Measurements from ENCODE around the gene SPAG16.
"Not testable (repeated sequence)": the region's sequence is repeated elsewhere in the genome, so short reads cannot be mapped to it uniquely, and the experiment has no call there.

SPAG16 gene

DNA sequence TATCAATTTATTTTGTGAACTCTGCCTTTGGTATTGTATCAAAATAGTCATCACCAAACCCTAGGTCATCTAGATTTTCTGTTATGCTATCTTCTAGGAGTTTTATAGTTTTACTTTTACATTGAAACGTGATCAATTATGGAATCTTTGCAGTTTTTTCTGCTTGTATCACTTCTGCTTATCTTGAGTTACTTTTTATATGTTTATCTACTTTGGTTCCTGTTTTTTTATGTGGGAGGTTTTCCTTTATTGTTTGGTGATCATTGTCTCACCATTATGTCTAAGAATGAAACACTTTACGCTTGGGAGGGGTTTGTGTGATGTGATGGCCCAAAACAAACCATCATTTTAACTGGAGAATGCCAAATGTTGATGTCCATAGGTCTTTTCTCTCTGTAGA is 261.2 kb downstream of the SPAG16 start:
- no peak for DNase-seq (ENCODE audit: low read depth in 2 of 2)

GRCh38 chr2:213545964-213546475 is 261.8 kb downstream of the SPAG16 start:
- DNase-seq (ENCODE audit: low read depth in 2 of 2), result no peak

- DNase-seq (ENCODE audit: low read depth in 2 of 2), result no peak
Measured at GRCh38 chr2:213551526-213551925, 267.3 kb downstream of the SPAG16 start.

GRCh38 chr2:213559053-213559452 is 274.8 kb downstream of the SPAG16 start:
- no peak for DNase-seq (ENCODE audit: low read depth in 2 of 2)

DNA sequence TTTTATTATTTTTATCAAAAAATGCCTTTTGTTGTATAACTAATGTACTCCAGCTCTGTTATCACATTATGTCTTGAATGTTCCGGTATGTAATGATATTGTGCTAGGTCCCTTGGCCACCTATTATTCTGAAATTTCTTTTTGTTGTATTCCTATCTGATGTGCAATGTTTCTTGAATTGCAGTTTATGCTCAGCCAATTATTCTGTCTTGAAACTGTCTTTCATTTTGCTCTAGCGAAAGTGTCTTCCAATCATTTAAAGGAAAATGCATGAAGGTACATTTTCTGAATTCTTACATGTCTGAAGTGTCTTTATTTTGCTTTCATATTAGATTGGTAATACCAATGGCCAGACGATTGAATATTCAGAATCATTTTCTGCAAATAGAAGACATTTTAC is 277.5 kb downstream of the SPAG16 start:
- no peak for DNase-seq (ENCODE audit: low read depth in 2 of 2)

DNA sequence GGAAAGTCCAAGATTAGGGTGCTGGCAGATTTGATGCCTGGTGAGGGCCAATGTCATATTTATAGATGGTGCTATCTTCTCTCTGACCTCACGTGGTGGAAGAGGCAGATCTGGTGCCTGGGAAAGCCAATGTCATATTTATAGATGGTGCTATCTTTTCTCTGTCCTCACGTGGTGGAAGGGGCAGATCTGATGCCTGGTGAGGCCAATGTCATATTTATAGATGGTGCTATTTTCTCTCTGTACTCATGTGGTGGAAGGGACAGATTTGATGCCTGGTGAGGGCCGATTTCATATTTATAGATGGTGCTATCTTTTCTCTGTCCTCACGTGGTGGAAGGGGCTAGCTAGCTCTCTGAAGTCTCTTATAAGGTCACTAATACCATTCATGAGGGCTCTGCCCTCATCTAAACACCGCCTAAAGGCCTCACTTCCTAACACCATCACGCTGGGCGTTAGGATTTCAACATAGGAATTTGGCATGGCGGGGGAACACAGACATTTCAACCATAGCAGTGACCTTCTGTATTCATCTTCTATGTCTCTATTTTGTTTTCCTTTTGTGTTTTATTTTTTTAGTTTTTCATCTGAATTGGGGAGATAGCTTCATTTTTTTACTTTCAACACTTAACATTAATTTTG is 278.4 kb downstream of the SPAG16 start:
- no peak for DNase-seq (ENCODE audit: low read depth in 2 of 2)

DNA sequence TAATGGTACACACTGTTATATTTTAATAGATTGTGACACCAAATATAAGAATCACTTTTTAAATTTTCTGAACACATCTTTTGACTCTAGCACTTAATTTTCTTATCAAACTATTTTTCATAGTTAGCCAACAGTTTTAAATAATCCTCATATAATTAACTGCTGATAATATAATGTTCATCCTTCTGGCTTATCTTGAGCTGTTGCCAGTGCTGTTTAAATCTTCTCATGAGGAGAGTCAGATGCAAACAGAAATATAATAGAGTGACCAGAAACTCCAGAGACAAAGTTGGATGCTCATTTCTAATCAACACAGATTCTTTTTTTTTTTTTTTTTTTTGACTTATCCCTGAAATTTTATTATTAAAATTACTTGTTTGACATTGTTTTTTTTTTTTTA is 282.6 kb downstream of the SPAG16 start:
- DNase-seq (ENCODE audit: low read depth in 2 of 2), result no peak

- no peak for DNase-seq (ENCODE audit: low read depth in 2 of 2)
Measured at GRCh38 chr2:213609570-213610170, 325.4 kb downstream of the SPAG16 start.

- no peak for DNase-seq (ENCODE audit: low read depth in 2 of 2)
Measured at GRCh38 chr2:213627054-213627710, 342.9 kb downstream of the SPAG16 start.

DNA sequence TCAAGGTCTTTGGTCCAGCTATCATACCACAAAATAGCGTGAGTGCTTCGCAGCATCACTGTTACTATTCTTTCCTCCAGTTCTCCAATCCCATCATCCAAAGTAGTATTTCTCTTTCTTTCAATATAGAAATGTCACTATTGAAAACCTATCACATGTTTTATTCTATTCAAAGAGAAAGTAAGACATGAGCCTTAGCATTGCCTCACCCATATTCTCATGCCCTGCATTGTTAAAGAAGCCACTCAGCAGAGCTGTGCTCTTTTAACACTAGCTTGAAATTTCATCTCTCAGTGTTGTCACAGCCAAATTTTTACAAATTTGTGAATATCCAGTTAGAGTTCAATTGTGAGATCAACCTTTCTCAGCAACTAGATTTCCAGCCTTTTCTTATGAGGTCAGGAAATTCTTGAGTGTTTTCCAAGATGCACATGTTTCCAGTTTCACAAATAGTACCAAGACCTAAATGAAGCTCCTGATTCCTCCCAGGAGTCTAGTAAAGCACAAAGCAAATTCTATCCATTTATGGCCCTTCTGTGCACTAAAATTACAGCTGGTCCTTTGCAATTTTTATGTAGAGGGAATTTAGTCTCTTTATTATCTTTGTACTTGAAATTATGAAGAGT is 343.7 kb downstream of the SPAG16 start:
- DNase-seq (ENCODE audit: low read depth in 2 of 2), result no peak

DNA sequence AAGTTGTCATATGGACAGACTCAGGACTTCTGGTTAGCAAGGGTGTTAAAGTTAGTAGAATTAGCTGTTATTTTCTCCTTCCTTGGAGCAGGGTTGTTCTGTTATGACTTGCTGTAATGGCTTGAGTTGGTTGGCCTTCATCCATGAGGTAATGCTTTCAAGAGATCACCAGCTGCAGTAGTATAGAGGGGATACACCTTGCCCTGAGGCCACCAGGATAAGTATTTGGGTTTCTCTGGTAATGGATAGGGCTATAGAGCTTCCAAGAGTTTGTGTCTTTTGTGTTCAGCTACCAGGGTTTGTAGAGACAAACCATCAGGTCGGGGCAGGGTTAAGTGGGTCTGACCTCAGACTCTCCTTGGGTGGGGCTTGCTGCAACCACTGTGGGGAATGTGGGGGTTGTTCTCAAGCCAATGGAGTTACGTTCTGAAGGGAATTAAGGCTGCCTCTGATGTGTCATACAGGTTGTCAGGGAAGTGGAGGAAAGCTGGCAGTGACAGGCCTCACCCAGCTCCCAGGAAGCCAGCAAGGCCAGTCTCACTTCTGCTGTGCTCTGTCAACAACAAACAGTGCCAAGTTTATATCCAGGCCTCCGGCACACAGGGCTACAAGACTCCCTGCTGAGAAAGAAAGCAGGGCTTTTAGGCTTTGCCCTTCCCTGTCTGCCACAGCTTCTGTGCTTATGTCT is 356.6 kb downstream of the SPAG16 start:
- no peak for DNase-seq (ENCODE audit: low read depth in 2 of 2)

DNA sequence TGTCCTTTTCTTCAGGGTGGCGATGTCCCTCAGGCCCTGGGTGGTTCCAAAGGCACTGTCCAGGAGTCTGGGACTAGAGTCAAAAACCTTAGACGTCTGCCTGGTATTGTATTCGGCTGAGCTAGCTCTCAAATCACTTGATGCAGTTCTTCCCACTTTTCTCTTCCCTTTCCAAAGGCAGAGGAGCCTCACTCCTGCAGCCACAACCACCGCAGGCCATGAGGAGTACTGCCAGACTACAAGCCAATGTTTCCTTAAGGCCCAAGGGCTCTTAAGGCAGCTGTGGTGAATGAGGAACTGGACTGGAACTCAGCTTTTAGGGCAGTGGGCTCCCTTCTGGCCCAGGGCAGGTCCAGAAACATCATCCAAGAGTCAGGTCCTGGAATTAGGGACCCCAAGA is 360.7 kb downstream of the SPAG16 start:
- no peak for DNase-seq (ENCODE audit: low read depth in 2 of 2)

GRCh38 chr2:213649176-213649575 is 364.9 kb downstream of the SPAG16 start:
- no peak for DNase-seq (ENCODE audit: low read depth in 2 of 2)

- DNase-seq (ENCODE audit: low read depth in 2 of 2), result no peak
Measured at GRCh38 chr2:213664817-213665216, 380.6 kb downstream of the SPAG16 start.

- no peak for DNase-seq (ENCODE audit: low read depth in 2 of 2)
Measured at GRCh38 chr2:213669657-213670056, 385.4 kb downstream of the SPAG16 start.

GRCh38 chr2:213678437-213679218 is 394.4 kb downstream of the SPAG16 start:
- no peak for DNase-seq (ENCODE audit: low read depth in 2 of 2)

DNA sequence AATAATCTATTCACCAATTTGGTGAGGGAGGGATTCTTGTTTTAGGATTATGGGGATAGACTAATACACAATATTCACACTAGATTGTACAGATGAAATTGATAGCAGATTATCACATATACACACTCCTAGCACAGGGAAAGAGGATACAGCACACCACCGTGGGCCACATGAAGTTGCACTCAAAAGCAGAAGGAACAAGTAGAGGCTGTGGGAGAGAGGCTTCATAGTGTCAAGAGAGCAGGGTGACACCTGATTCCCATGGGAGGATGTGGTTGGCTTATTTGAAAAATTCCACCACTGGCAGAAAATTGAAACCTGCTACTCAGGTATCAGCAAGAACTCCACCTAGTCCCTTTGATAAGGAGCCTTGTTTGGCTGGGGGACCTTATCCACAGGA is 395.6 kb downstream of the SPAG16 start:
- no peak for DNase-seq (ENCODE audit: low read depth in 2 of 2)

DNA sequence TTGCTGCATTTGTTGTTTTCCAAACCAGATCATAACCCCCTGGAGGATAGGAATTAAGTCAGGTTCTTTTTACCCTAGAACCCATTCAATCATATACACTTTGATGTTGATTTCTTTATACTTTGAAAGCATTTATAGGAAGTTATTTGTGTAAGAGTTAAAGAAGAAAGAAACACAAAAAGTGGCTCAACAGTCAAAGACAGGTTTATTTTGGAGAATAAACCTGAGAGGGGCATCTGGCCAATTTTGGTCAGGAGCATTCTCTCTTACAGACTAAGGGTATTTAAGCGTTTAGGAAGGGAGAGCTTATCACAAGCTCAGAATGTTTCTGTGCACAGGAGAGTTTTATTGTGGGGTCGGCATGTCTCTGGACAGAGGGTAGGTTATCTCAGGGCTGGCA is 398.0 kb downstream of the SPAG16 start:
- DNase-seq (ENCODE audit: low read depth in 2 of 2), result no peak

DNA sequence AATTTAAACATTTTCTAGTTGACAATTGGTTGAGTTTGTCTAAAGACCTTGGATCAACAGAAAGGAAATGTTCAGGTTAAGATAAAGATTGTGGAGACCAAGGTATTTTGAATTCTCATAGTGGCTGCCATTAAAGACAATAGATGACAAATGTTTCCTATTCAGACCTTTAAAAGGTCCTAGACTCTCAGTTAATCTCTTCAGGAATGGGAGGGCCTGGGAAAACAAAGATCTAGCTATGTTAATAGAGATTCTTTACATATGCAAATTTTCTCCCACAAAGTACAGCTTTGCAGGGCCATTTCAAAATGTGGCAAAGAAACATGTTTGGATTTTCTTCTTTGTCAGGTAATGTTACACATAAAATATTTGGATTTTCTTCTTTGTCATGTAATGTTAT is 403.9 kb downstream of the SPAG16 start:
- no peak for DNase-seq (ENCODE audit: low read depth in 2 of 2)

DNA sequence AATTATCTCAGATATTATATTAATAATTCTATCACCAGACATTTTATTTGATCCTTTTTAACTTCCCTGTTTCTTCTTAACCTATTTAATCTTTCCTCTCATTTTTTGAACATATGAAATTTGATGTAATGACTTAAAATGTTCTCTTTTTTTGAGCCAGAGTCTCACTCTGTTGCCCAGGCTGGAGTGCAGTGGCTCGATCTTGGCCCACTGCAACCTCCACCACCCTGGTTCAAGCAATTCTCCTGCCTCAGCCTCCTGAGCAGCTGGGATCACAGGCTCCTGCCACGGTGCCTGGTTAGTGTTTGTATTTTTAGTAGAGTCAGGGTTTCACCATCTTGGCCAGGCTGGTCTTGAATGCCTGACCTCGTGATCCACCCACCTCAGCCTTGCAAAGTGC is 404.6 kb downstream of the SPAG16 start:
- DNase-seq (ENCODE audit: low read depth in 2 of 2), result not testable (repeated sequence)

DNA sequence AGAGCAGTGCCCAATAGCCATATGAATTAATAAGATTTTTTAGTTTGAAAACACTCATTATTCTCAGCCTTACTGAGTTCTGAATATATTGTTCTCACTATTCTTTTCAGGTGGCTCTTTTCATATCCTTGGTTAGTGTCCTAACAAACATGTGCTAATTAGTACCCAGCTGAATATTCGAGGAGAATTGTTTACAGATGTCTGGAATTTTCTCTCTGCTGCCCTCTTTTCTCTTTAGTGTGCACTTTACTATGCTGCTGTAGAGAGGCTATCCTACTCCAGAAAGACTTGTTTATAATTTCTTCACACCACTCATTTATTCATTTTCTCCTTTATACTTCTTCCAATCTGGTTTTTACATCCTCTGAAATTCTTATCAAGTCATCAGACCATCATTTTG is 405.3 kb downstream of the SPAG16 start:
- no peak for DNase-seq (ENCODE audit: low read depth in 2 of 2)
